ENCODE results near the gene ELAVL4.

Gene ELAVL4

DNA sequence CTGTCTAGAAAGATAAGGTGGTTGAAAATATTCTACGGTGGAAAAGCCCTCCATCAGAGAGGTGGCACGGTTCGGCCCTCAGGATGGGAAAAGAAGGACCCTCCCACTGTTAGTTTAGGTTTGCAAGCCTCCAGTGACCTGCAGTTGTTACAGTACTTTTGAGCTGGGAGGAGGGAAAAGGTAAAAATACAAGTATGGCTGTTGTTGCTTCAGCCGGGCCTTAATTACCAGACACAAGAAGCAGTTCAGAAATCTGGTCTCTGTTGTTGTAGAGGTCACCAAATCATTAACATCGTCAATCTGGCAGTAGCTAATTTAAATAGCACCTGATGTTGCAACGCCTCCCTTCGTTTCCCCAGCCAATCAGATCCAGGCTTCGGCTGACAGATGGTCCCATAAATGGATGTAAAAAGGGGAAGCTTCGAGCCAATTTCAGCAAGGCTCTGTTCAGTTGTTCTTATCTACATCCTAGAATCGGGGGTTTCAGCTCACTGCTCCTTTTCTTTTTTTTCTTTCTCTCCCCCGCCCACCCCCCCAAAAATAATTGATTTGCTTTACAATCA, at the start of gene ELAVL4:
Gene ELAVL4 (plus strand): TSS at position 424 of the 563 bp plus-strand sequence. CDS start 270 bp downstream, outside the sequence.
- no peak for DNase-seq (ENCODE audit: low read depth in 2 of 2)

DNA sequence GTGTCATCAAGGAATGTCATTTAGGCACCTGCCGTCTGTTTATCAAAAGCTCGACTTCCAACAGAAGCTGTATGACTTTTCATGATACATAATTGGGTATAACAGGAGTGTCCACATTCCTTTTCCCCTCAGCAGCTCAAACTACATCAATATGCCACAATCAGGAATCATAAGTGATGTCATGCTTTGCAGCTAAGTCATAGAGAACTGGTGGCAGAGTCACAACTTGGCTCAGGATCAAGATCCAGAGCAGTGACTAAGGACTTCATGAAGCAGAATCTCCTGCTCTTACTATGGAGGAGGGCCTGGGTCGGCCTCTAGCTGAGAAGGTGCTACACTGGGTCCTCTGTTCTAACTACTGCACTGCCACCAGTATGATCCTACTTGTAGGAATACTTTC, 48.4 kb upstream of the ELAVL4 start:
- DNase-seq (ENCODE audit: low read depth in 2 of 2), result no peak

DNA sequence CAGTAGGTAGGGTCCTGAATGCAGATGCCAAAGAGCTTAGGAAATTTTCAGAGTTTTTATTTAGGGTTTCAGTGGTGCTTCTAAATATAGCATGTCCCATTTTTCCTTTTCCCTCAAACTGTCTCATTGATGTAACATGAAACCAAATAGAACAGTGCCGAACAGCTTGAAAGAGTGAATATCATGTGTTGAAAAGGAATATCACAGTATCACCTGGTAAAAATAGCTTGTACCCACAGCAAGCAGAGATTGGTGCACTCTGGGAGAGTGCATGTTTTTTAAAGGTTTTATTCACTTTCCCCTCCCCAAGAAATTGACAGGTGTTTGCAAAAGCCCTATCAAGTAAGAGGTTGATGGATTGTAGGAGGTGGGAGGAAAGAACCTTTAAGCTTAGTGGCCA, 41.9 kb upstream of the ELAVL4 start:
- DNase-seq (ENCODE audit: low read depth in 2 of 2), result no peak

DNA sequence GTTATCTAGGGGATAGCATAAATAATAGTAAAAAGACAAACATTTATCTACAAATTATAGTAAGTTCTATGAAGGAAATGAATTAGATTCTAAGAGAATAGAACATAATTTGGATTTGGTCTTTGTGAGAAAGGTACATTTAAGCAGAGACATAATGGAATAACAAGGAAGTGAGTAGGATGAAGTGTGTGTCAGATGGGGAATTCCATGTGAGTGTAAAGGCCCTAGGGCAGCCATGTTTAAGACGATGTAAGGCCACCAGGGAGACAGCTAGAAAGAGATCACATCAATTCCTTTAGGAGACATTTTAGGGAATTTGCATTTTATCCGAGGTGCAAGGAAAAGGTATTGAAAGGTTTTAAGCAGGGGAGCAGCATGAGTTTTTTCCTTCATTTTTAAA, 33.8 kb upstream of the ELAVL4 start:
- DNase-seq (ENCODE audit: low read depth in 2 of 2), result no peak

- DNase-seq (ENCODE audit: low read depth in 2 of 2), result no peak
Observed at GRCh38 chr1:50077273-50077672, 31.4 kb upstream of the ELAVL4 start.

DNA sequence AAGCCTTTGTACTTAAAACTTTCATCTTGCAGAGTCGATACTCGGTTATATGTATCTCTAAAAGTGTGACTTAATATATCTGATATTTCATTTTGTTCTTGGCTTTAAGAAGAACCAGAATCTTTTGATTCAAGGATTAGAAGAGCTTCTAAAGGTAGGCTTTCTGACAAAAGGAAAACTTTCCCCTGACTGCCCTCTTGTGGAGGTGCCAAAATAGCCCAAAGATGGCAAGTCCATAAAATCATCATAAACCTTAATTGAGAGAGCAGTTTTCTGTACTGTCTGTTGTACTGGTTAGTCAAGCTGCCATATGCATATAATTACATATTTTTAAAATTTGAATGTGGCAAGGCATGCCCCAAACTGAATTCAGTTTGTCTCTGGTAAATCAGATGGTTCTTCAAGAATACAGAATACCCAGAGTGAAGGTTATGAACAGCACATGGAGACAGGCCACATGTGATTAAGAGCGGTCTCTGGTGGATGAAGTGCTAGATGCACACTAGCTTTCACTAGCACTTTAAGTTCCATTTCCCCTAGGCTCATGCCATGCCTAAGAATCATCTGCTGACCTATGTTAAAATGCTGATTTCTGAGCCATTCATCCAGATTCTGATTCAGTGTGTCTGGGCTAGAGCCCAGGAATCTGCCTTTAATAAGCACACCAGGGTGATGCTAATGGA, 27.7 kb upstream of the ELAVL4 start:
- no peak for DNase-seq (ENCODE audit: low read depth in 2 of 2)

- DNase-seq (ENCODE audit: low read depth in 2 of 2), result no peak
Observed at GRCh38 chr1:50084389-50084788, 24.3 kb upstream of the ELAVL4 start.

- DNase-seq (ENCODE audit: low read depth in 2 of 2), result no peak
Observed at GRCh38 chr1:50091068-50091467, 17.7 kb upstream of the ELAVL4 start.

GRCh38 chr1:50095716-50096115, 13.0 kb upstream of the ELAVL4 start:
- no peak for DNase-seq (ENCODE audit: low read depth in 2 of 2)

GRCh38 chr1:50097021-50097679, 11.6 kb upstream of the ELAVL4 start:
- DNase-seq (ENCODE audit: low read depth in 2 of 2), result no peak

DNA sequence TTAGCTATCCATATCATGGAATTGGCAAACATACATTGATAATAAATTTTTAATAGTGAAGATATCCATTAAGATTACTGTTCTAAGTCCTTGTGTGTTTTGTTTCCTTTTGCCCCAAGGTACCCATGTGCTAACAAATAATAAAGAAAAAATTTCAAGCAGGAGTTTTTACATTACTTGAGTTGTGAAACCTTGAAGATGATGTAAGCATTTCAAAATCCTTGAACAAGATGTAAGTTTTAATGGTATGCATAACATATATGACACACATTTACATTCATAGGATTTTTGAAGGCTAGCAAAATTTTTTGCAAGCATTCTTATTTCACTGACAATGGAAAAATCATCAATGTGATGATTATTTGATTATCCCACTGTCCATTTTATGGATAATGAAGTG, 10.9 kb upstream of the ELAVL4 start:
- no peak for DNase-seq (ENCODE audit: low read depth in 2 of 2)

DNA sequence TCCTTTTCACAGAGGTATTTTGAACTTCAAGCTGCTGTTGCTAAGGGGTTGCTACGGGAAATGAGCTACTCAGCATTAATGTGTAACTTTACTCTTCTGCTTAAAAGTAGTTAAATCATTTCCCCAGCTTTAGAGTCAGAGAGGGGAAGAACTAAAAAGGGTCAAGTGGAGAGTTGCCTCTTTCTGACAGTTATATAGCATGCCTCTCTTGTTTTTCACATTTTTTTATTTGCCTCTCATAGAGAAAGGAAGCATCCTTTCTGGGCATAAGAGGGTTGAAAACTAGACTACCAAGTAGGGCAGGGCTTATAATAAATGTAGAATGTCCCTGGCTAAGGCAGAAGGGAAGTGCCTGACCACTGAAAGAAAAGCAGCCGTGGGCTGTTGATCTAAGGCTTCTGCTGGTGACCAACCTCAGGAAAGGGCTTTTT, 10.1 kb upstream of the ELAVL4 start:
- no peak for DNase-seq (ENCODE audit: low read depth in 2 of 2)

DNA sequence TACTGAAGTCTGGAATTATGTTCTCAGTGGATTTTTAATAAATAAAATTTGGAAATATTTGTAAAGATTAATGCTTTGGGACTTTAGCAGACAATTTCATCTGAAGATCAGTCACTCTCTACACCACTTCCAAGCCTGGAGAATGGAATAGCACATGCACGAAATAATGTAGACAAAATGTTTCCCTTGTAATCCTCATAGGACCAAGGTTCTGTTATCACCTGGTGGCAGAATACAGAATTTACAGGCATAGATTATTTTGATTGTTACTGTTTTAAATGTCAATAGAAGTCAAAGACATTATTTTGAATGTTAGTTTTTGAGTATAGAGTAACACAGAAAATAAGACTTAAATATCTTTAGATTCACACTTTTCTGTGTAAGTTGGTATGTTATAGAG, 9.1 kb upstream of the ELAVL4 start:
- DNase-seq (ENCODE audit: low read depth in 2 of 2), result no peak

- DNase-seq (ENCODE audit: low read depth in 2 of 2), result no peak
Observed at GRCh38 chr1:50103615-50104081, 5.1 kb upstream of the ELAVL4 start.

DNA sequence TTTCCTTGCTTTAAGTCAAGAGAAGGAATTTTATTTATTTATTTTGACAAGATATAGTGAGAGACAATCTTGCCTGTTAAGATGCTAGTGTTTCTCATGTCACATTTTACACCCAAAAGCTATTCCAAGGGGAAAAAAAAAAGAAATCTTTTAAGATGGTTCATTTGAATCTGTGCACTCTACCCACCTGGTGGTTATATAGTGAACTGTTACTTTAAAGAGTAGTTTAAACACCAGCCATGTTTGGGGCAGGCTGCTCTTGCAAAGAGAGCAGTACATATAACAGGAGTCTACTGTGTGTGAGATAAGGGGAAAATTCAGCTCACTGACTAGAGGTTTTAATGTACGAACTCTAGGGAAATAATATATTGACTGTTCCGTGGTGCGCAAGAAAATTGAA, 3.3 kb upstream of the ELAVL4 start:
- no peak for DNase-seq (ENCODE audit: low read depth in 2 of 2)

- DNase-seq (ENCODE audit: low read depth in 2 of 2), result no peak
Observed at GRCh38 chr1:50106095-50106761, 2.5 kb upstream of the ELAVL4 start.

DNA sequence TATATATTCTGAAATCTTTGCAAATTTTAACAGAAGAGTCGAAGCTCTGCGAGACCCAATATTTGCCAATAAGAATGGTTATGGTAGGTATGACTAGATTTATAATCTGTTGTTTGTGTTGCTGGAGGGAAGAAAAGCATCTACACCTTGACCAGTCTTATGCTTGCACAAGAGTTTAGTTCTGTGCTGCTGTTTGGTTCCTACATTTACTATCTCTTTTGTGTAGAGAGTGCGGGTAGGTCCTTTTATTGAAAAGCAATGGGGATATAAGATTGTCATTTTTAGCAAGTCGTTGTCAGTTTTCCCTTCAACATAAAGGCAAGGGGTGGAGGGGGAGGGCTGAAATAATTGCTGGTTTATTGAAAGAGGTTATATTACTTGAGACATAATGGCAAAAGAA, 396 bp downstream of the ELAVL4 start:
- DNase-seq (ENCODE audit: low read depth in 2 of 2), result no peak

- no peak for DNase-seq (ENCODE audit: low read depth in 2 of 2)
Observed at GRCh38 chr1:50109647-50110075, 941 bp downstream of the ELAVL4 start.

GRCh38 chr1:50110151-50110550, 1.4 kb downstream of the ELAVL4 start:
- no peak for DNase-seq (ENCODE audit: low read depth in 2 of 2)

DNA sequence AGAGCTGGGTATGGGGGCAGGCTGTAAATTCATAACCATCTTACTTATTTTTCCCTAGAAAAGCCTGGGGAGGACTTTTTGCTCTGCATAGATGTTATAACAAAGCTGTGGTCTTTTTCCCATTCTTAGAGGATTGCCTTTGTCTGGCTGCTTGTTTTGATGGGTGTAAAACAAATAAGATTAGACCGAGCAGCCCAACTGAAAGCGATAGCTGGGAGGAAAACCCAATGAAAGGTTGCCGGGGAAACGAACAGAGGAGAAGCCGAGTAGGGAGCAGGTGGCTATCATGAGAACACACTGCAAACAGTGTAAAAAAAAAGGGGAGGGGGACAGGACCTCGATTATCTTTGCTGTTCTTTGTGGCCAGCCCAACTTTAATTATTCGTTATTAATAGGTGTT, 1.9 kb downstream of the ELAVL4 start:
- DNase-seq (ENCODE audit: low read depth in 2 of 2), result no peak

GRCh38 chr1:50111503-50111902, 2.8 kb downstream of the ELAVL4 start:
- DNase-seq (ENCODE audit: low read depth in 2 of 2), result no peak

GRCh38 chr1:50112193-50112592, 3.5 kb downstream of the ELAVL4 start:
- DNase-seq (ENCODE audit: low read depth in 2 of 2), result no peak

DNA sequence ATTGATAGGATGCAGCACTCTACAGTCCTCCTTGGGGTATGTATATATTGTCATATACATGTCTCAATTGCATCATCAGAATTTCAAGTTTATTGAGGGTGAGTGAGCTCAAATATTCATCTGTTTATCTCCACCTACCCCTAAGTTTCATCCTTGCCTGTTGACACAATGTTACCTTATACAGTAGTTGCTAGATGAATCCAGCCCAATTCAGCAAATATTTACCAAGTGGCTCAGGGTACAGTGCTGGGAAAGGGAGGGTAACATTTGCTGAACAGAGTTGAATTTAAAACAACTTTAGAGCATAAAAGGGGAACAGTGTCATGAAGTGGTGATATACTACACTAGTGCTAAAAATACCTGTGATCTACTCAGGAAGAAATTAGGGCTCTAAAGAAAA, 14.4 kb downstream of the ELAVL4 start:
- no peak for DNase-seq (ENCODE audit: low read depth in 2 of 2)

All from stimulated activated CD8-positive, alpha-beta memory T cell treated with anti-CD3 and anti-CD28 coated beads, Interleukin-15, amount 100 ng/mL, for 48 hours (primary cell).